ENCODE data around the gene ANKRD63.

ANKRD63 gene

DNA sequence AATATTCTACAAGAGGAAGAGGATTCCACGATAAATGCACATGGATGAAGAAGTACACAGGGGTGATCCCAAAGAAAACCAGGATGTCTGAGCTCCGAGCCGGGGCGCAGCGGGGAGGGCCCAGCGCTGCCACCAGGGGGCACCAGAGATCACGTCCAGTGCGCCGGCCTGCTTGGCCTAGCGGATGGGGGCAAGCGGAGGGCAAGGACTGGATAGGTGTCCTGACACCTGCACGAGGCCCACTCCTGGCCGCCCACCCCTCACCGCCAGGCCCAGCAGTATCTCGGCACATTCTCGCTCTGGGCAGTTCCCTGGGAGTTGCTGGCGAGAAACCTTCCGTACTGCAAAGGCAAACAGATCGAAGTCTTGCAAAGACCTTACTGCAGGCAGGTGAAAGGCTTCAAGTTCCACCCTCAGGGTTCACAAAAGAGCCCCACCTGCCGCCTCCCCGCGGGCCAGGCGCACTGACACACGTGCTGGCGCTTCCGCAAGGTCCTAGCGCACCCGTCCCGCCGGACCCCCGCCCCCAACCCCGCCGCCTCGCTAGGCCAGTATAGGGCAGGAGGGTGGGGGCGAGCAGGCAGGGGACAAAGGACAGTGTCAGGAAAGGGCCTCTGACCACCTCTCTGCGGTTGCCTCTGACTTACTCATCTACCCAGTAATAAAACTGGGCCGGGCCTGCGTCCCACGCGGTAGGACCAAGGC lies 3.3 kb downstream of the ANKRD63 start:
- no peak for TF ChIP-seq EZH2phosphoT487 (IDR thresholded peaks at IDR 0.05; ENCODE audit: low read length)
- TF ChIP-seq EZH2 (optimal IDR thresholded peaks at IDR 0.05; ENCODE audit: low read depth, low read length), result no peak
- TF ChIP-seq CTCF (IDR thresholded peaks at IDR 0.05; ENCODE audit: low read length), result peak; percentile 99

DNA sequence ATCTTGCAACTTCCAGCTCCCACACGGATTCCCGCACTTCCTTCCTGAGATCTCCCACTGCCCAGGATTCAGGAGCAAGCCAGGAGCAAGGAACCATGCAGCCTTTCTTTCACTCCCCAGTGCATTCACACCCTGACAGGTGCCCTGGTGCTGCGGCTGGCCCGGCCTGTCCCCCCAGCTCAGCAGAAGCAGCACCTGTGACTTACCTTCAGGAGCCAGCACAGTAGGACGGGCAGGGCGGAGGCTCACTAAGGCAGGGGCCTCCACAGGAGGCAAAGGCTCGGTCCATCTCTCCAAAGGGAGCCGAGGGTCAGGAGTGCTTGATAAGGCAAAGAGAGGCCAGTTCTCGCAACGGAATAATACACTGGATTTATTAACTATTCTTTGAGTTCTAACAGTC lies 4.8 kb downstream of the ANKRD63 start:
- Histone ChIP-seq H3K4me1 (ENCODE audit: low read length) (no peaks in the 10 kb centered on the region), H3K4me3 (ENCODE audit: low read length) (no peak overlapping the region), H3K27ac (ENCODE audit: low read length) (no peak overlapping the region), H3K36me3 (replicated peaks; ENCODE audit: insufficient read depth, low read length) (no peaks in the 10 kb centered on the region), H3F3A (ENCODE audit: insufficient read depth, low read length) (no peaks in the 10 kb centered on the region), H4K20me1 (ENCODE audit: insufficient read depth, low read length) (no peaks in the 10 kb centered on the region), H3K4me2 (ENCODE audit: low read depth, low read length) (no peak overlapping the region), H3K9me2 (replicated peaks; ENCODE audit: insufficient read depth, low read length) (no peaks in the 10 kb centered on the region), H3K9ac (ENCODE audit: low read length) (no peak overlapping the region), H3K79me2 (ENCODE audit: low read length) (no peaks in the 10 kb centered on the region), H2AFZ (ENCODE audit: low read length) (no peak overlapping the region), H3K9me3 (replicated peaks; ENCODE audit: insufficient read depth, low read length) (no peaks in the 10 kb centered on the region), H3K27me3 (replicated peaks; ENCODE audit: insufficient read depth, low read length) (peaks cover 37% of the 10 kb centered on the region)
- no peak for TF ChIP-seq EZH2phosphoT487 (IDR thresholded peaks at IDR 0.05; ENCODE audit: low read length)
- TF ChIP-seq CTCF (IDR thresholded peaks at IDR 0.05; ENCODE audit: low read length), result no peak
- no peak for TF ChIP-seq EZH2 (optimal IDR thresholded peaks at IDR 0.05; ENCODE audit: low read depth, low read length)
- DNase-seq, result no peak

More for the DNA sequence above, 3.3 kb downstream of the ANKRD63 start:
- Histone ChIP-seq H3K79me2 (ENCODE audit: low read length) (no peaks in the 10 kb centered on the region), H3K36me3 (replicated peaks; ENCODE audit: insufficient read depth, low read length) (no peaks in the 10 kb centered on the region), H3K9ac (ENCODE audit: low read length) (no peak overlapping the region), H3K9me3 (replicated peaks; ENCODE audit: insufficient read depth, low read length) (no peaks in the 10 kb centered on the region), H3K4me3 (ENCODE audit: low read length) (no peak overlapping the region), H3K4me2 (ENCODE audit: low read depth, low read length) (peak overlapping the region; percentile 13; the same call in 1 of the 2 replicates), H2AFZ (ENCODE audit: low read length) (no peak overlapping the region), H3F3A (ENCODE audit: insufficient read depth, low read length) (no peaks in the 10 kb centered on the region), H3K27ac (ENCODE audit: low read length) (no peak overlapping the region), H3K9me2 (replicated peaks; ENCODE audit: insufficient read depth, low read length) (no peaks in the 10 kb centered on the region), H3K27me3 (replicated peaks; ENCODE audit: insufficient read depth, low read length) (peaks cover 49% of the 10 kb centered on the region), H4K20me1 (ENCODE audit: insufficient read depth, low read length) (no peaks in the 10 kb centered on the region), H3K4me1 (ENCODE audit: low read length) (no peaks in the 10 kb centered on the region)
- peak; percentile 35 for DNase-seq

GRCh38 chr15:40277471-40277870 lies 5.4 kb downstream of the ANKRD63 start:
- no peaks in the 10 kb centered on the region for H3K79me2 ChIP-seq (ENCODE audit: low read length)
- H3K4me1 ChIP-seq (ENCODE audit: low read length), result no peaks in the 10 kb centered on the region
- no peaks in the 10 kb centered on the region for H3K36me3 ChIP-seq (replicated peaks; ENCODE audit: insufficient read depth, low read length)
- H3K9me2 ChIP-seq (replicated peaks; ENCODE audit: insufficient read depth, low read length), result no peaks in the 10 kb centered on the region
- DNase-seq, result no peak
- H3K9me3 ChIP-seq (replicated peaks; ENCODE audit: insufficient read depth, low read length), result no peaks in the 10 kb centered on the region
- H3F3A ChIP-seq (ENCODE audit: insufficient read depth, low read length), result no peaks in the 10 kb centered on the region
- peaks cover 32% of the 10 kb centered on the region for H3K27me3 ChIP-seq (replicated peaks; ENCODE audit: insufficient read depth, low read length)
- no peak overlapping the region for H3K27ac ChIP-seq (ENCODE audit: low read length)
- no peak overlapping the region for H3K9ac ChIP-seq (ENCODE audit: low read length)
- H3K4me3 ChIP-seq (ENCODE audit: low read length), result no peak overlapping the region
- no peaks in the 10 kb centered on the region for H4K20me1 ChIP-seq (ENCODE audit: insufficient read depth, low read length)
- H2AFZ ChIP-seq (ENCODE audit: low read length), result no peak overlapping the region
- TF ChIP-seq CTCF (IDR thresholded peaks at IDR 0.05; ENCODE audit: low read length), result no peak
- TF ChIP-seq EZH2phosphoT487 (IDR thresholded peaks at IDR 0.05; ENCODE audit: low read length), result no peak
- TF ChIP-seq EZH2 (optimal IDR thresholded peaks at IDR 0.05; ENCODE audit: low read depth, low read length), result no peak
- H3K4me2 ChIP-seq (ENCODE audit: low read depth, low read length), result no peak overlapping the region
